Measurements from ENCODE around the gene SEMA3E.
A peak's percentile ranks its signal among the peaks of the same experiment; 100 is the strongest.
"Not testable (repeated sequence)": the region's sequence is repeated elsewhere in the genome, so short reads cannot be mapped to it uniquely, and the experiment has no call there.

The SEMA3E gene

GRCh38 chr7:83447681-83448080, 201.3 kb downstream of the SEMA3E start:
- no peak for DNase-seq

GRCh38 chr7:83446102-83446669, 202.8 kb downstream of the SEMA3E start:
- DNase-seq, result no peak

GRCh38 chr7:83442911-83443310, 206.0 kb downstream of the SEMA3E start:
- no peak for DNase-seq

- DNase-seq, result no peak
Observed at GRCh38 chr7:83439026-83439425, 209.9 kb downstream of the SEMA3E start.

GRCh38 chr7:83430289-83430688, 218.7 kb downstream of the SEMA3E start:
- DNase-seq, result not testable (repeated sequence)

GRCh38 chr7:83429493-83429892, 219.4 kb downstream of the SEMA3E start:
- DNase-seq, result no peak

GRCh38 chr7:83427884-83428283, 221.1 kb downstream of the SEMA3E start:
- peak; percentile 72 for DNase-seq

GRCh38 chr7:83426325-83426724, 222.6 kb downstream of the SEMA3E start:
- no peak for DNase-seq

- no peak for DNase-seq
Observed at GRCh38 chr7:83419013-83419412, 229.9 kb downstream of the SEMA3E start.

- DNase-seq, result no peak
Observed at GRCh38 chr7:83415840-83416239, 233.1 kb downstream of the SEMA3E start.

- DNase-seq, result no peak
Observed at GRCh38 chr7:83414947-83415346, 234.0 kb downstream of the SEMA3E start.

GRCh38 chr7:83413831-83414230, 235.1 kb downstream of the SEMA3E start:
- no peak for DNase-seq

- DNase-seq, result no peak
Observed at GRCh38 chr7:83413424-83413823, 235.5 kb downstream of the SEMA3E start.

- DNase-seq, result peak; percentile 8
Observed at GRCh38 chr7:83410989-83411591, 237.8 kb downstream of the SEMA3E start.

GRCh38 chr7:83394776-83395175, 254.2 kb downstream of the SEMA3E start:
- DNase-seq, result peak; percentile 22

- no peak for DNase-seq
Observed at GRCh38 chr7:83388436-83388835, 260.5 kb downstream of the SEMA3E start.

GRCh38 chr7:83366629-83367028, 282.3 kb downstream of the SEMA3E start:
- no peak for DNase-seq

- no peak for DNase-seq
Observed at GRCh38 chr7:83365746-83366145, 283.2 kb downstream of the SEMA3E start.

GRCh38 chr7:83362871-83363550, 285.9 kb downstream of the SEMA3E start:
- no peak for DNase-seq

- DNase-seq, result no peak
Observed at GRCh38 chr7:83359108-83359507, 289.8 kb downstream of the SEMA3E start.

- no peak for DNase-seq
Observed at GRCh38 chr7:83355143-83355542, 293.8 kb downstream of the SEMA3E start.

GRCh38 chr7:83347945-83348444, 300.9 kb downstream of the SEMA3E start:
- no peak for DNase-seq

GRCh38 chr7:83339907-83340306, 309.0 kb downstream of the SEMA3E start:
- no peak for DNase-seq

- no peak for DNase-seq
Observed at GRCh38 chr7:83338277-83338950, 310.5 kb downstream of the SEMA3E start.

Data from DMS79 (cell line).